ENCODE data around the gene LCE3A.

Gene LCE3A

DNA sequence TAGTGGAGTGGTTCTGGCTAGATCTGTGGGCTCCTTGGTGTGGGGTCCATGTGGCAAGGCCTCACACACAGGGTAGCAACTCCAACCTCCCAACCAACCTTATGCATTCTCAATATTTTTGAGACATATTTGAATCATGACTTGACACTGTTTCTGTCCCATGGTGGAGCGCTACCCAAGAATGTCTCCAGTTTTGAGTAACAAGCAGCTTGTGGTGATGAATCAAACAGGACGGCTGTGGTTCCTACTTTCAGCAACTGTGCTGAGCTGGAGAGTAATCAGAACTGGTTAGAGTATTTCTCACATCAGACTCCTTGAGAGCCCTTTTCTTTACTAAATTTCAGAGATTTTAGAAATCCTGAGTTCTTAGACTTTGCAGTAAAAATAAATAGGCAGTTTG is 45.7 kb downstream of the LCE3A start:
- DNase-seq (ENCODE audit: low read depth in 1 of 2, low spot score in 1 of 2), result no peak
